ENCODE measurements around the gene PAPOLB.

- TF ChIP-seq POLR2A (IDR thresholded peaks at IDR 0.05): no peak
- TF ChIP-seq CTCF (IDR thresholded peaks at IDR 0.05): no peak
Observed at GRCh38 chr7:4871056-4871680, 9.3 kb upstream of the PAPOLB start.
